Progenitor cell of endocrine pancreas (in vitro differentiated cells): ENCODE measurements around the gene ANKS1B. TPM values are rescaled to one million over a fixed set of nuclear protein-coding genes. Genes with fewer than 3 reads are reported as not detected.
"Not testable (repeated sequence)": the region's sequence is repeated elsewhere in the genome, so short reads cannot be mapped to it uniquely, and the experiment has no call there.

Experiments
- DNase-seq: peaks from one replicate; pipeline ENCODE4 v3.0.0; 2021; ENCODE audit warnings: low spot score; ENCODE audit not compliant: unreplicated experiment
- H3K27ac Mint-ChIP-seq: 2 replicates; pipeline ENCODE4 v1.8.0; 2021; ENCODE audit warnings: mild to moderate bottlenecking, moderate library complexity, mixed read lengths
- H3K27me3 Mint-ChIP-seq: 2 replicates; pipeline ENCODE4 v1.8.0; 2021; ENCODE audit warnings: mixed read lengths
- H3K36me3 Mint-ChIP-seq: 2 replicates; pipeline ENCODE4 v1.8.0; 2022; ENCODE audit warnings: mixed read lengths; ENCODE audit not compliant: insufficient read depth
- H3K4me1 Mint-ChIP-seq: 2 replicates; pipeline ENCODE4 v1.8.0; 2021; ENCODE audit warnings: low read depth, mixed read lengths
- H3K4me3 Mint-ChIP-seq: 2 replicates; pipeline ENCODE4 v1.8.0; 2021; ENCODE audit warnings: low read depth, mild to moderate bottlenecking, moderate library complexity, mixed read lengths
- H3K9me3 Mint-ChIP-seq: 2 replicates; pipeline ENCODE4 v1.8.0; 2021; ENCODE audit warnings: low read depth, mixed read lengths
- total RNA-seq: library from RNA; stranded (reverse); gene quantifications from 2 replicates; pipeline ENCODE4 v1.2.1, GENCODE V29; 2021
- TF ChIP-seq, protein P1 (sequence below): fragments of 200-600 bp; sonication (generic); IDR thresholded peaks from one replicate; pipeline ENCODE4 v1.5.0; 2021; ENCODE audit warnings: antibody characterized with exemption, mild to moderate bottlenecking; ENCODE audit not compliant: unreplicated experiment

The ANKS1B gene
- total RNA-seq, 1 donor from 2014 or later: 10.1 TPM

DNA sequence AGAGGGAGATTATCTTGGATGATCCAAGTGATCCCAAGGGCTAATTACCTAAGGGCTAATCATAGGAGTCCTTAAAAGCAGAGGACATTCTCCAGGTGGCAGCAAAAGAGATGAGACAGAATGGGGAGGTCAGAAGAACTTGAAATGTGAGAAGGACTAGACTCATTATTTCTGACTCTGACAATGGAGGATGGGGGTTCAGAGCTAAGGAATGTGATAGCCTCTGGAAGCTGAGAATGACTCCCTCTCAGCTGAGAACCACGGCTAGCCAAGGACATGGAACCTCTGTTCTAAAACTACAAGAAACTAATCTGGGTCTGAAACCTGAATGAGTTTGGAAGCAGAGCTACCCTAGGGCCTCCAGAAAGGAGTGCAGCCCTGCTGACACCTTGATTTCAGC, 35.6 kb upstream of the ANKS1B start:
- H3K36me3 Mint-ChIP-seq: peaks cover 1% of the 10 kb centered on the region
- H3K27ac Mint-ChIP-seq: no peak overlapping the region
- H3K4me3 Mint-ChIP-seq: no peak overlapping the region
- DNase-seq: no peak
- peaks cover 13% of the 10 kb centered on the region for H3K9me3 Mint-ChIP-seq
- H3K27me3 Mint-ChIP-seq: no peaks in the 10 kb centered on the region
- TF ChIP-seq, protein P1, sequence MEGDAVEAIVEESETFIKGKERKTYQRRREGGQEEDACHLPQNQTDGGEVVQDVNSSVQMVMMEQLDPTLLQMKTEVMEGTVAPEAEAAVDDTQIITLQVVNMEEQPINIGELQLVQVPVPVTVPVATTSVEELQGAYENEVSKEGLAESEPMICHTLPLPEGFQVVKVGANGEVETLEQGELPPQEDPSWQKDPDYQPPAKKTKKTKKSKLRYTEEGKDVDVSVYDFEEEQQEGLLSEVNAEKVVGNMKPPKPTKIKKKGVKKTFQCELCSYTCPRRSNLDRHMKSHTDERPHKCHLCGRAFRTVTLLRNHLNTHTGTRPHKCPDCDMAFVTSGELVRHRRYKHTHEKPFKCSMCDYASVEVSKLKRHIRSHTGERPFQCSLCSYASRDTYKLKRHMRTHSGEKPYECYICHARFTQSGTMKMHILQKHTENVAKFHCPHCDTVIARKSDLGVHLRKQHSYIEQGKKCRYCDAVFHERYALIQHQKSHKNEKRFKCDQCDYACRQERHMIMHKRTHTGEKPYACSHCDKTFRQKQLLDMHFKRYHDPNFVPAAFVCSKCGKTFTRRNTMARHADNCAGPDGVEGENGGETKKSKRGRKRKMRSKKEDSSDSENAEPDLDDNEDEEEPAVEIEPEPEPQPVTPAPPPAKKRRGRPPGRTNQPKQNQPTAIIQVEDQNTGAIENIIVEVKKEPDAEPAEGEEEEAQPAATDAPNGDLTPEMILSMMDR: no peak
- H3K4me1 Mint-ChIP-seq: no peaks in the 10 kb centered on the region

DNA sequence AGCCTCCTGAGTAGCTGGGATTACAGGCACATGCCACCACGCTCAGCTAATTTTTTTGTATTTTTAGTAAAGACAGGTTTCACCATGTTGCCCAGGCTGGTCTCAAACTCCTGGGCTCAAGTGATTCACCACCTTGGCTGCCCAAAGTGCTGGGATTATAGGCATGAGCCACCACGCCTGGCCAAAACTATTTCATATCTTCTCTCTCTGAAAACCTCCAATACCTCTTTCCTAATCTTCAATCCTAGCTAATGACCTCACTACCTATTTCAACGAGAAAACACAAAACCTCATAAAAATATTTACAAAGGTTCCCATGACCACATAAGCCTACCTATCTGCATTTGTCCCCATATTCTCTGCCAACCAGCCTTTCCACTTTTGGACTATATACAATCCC, 32.3 kb upstream of the ANKS1B start:
- TF ChIP-seq, protein P1: no peak
- Mint-ChIP-seq H3K36me3 (peaks cover 3% of the 10 kb centered on the region), H3K9me3 (peaks cover 15% of the 10 kb centered on the region), H3K27ac (no peak overlapping the region), H3K4me3 (no peak overlapping the region), H3K4me1 (no peaks in the 10 kb centered on the region), H3K27me3 (no peaks in the 10 kb centered on the region)
- no peak for DNase-seq

DNA sequence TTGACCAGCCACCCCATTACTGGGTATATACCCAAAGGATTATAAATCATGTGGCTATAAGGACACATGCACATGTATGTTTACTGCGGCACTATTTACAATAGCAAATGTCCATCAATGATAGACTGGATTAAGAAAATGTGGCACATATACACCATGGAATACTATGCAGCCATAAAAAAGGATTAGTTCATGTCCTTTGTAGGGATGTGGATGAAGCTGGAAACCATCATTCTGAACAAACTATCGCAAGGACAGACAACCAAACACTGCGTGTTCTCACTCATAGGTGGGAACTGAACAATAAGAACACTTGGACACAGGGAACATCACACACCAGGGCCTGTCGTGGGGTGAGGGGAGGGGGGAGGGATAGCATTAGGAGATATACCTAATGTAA, 31.6 kb upstream of the ANKS1B start:
- H3K4me1 Mint-ChIP-seq, DNase-seq: not testable (repeated sequence)

DNA sequence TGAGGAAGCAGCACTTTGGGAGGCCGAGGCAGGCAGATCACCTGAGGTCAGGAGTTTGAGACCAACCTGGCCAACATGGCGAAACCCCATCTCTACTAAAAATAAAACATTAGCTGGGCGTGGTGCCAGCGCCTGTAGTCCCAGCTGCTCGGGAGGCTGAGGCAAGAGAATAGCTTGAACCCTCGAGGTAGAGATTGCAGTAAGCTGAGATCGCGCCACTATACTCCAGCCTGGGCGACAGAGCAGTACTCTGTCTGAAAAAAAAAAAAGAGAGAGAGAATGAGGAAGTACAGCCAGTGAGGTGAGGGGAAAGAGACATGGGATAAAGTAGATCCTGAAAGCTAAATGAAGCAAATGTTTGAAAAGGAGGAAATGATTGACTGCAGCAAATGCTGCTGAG, 21.1 kb upstream of the ANKS1B start:
- not testable (repeated sequence) for H3K9me3 Mint-ChIP-seq, H3K27ac Mint-ChIP-seq, H3K4me3 Mint-ChIP-seq, DNase-seq, H3K4me1 Mint-ChIP-seq, H3K27me3 Mint-ChIP-seq, H3K36me3 Mint-ChIP-seq

More for the DNA sequence above, 31.6 kb upstream of the ANKS1B start:
- H3K27ac Mint-ChIP-seq, H3K36me3 Mint-ChIP-seq, H3K27me3 Mint-ChIP-seq, H3K4me3 Mint-ChIP-seq: not testable (repeated sequence)
- H3K9me3 Mint-ChIP-seq: peaks cover 11% of the 10 kb centered on the region

DNA sequence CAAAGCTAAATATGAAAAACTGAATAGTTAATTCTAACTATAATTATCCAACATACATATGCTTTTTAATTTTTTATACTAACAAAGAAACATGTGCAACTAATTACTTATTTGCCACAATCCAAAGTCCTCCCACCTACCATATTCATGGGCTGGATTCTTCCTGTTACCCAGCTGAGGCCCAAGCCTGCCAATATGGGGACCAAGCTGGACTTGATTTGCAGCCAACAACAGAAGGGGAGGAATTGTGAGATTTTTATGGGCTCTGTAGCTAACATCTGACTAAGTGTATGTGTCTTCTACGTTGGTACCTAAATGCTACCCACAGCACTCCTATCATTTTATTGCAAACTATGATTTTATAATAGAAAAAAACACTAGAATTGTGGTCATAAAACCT, 13.1 kb upstream of the ANKS1B start:
- Mint-ChIP-seq H3K4me1 (no peaks in the 10 kb centered on the region), H3K27me3 (no peaks in the 10 kb centered on the region), H3K36me3 (peaks cover 4% of the 10 kb centered on the region), H3K9me3 (peaks cover 13% of the 10 kb centered on the region), H3K27ac (no peak overlapping the region), H3K4me3 (no peak overlapping the region)
- DNase-seq: no peak
- TF ChIP-seq, protein P1: no peak

DNA sequence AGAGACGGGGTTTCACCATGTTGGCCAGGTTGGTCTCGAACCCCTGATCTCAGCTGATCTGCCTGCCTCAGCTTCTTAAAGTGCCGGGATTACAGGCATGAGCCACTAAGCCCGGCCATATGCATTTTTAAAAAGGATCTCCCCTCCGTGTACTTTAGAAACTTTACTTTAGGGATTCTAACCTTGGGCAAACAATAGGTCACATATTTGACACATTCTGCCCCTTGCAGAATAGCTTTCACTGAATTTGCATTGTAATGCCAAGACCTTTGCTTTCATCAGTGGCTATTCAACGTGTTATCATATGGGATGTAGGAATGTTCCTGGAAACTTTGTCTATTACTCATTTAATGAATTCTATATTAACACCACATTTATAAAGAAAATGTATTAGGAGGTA, 11.4 kb upstream of the ANKS1B start:
- Mint-ChIP-seq H3K27ac (no peak overlapping the region), H3K27me3 (peaks cover 4% of the 10 kb centered on the region), H3K4me3 (no peak overlapping the region), H3K36me3 (peaks cover 4% of the 10 kb centered on the region), H3K4me1 (no peaks in the 10 kb centered on the region), H3K9me3 (peaks cover 17% of the 10 kb centered on the region)
- DNase-seq: no peak
- TF ChIP-seq, protein P1: no peak
